Stimulated activated CD4-positive, alpha-beta T cell treated with anti-CD3 and anti-CD28 coated beads, Interleukin-15, amount 100 ng/mL, for 48 hours (primary cell): ENCODE data around the gene SDCCAG8.
A peak's percentile ranks its signal among the peaks of the same experiment; 100 is the strongest.

ENCODE experiments used
- DNase-seq, 2 donors: peaks; one replicate each; pipeline ENCODE4 v3.0.0-alpha.2; 2020; ENCODE audit warnings: low read depth in 2 of 2

The SDCCAG8 gene

DNA sequence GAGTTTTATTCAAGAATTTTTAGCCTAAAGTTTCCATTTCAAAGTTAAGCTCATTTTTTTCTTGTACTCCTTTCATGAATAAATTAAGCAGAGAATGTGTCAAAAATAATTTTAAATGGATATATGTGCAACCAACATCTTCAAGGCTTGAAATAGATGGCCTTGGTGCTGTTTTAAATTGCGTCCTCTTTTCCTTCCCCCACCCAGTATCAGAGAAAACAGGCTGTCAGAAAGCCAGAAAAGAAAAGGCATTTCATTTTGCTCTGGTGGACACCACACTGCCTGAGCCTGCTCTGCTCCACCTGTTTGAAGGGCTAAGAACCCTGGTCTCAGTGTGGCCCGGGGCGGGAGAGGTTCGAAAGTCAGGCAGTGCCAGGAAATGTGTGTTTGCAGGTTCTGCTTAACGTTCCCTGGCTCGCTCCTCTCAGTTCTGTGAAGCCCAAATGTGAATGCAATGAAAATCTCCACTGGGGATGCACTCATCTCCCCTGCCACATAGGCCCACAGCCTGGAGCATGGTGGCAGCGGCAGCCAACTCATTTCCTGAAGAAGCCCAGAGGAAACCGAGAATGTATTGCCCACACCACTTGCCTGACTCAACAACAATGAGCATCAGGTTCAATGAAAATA lies 134.4 kb downstream of the SDCCAG8 start:
- DNase-seq, result peak in 1 of 2 donors; percentile 20

DNA sequence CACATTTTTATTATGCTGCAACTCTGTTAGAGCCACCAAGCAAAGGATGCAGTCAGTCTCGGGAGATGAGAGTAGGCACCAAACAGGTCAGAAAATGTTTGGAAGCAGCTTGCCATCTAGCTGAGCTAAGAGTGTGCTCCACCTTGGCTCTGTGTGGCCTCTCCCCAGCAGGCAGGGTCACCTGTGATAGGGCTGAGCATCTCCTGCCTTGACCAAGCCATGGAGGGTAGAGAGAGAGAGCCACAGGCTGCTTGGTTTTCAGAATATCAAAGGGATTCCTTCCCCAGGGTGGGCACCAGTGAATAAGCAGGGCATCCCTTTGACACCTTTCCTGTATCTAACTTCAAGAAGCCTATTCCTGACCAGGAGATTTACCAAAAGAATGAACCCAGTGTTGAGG lies 135.5 kb downstream of the SDCCAG8 start:
- DNase-seq, result no peak

DNA sequence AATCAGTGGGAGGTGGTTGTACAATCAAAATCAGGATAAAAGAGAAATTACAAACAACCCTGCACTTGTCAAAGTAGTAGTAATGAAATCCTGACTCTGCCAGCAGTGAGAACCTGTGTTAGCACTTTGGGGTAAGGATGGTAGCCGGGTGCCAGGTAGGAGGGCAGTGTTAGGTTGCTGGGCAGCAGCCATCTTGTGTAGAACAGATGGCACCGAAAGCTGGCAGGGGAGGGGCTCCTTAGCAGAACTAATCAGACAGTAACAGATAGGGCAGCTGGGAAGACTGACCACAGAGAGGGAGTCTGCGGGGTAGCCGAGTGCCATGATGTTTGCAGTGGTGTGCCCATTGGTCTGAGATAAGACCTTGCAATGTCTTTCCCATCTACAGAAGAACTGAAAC lies 137.3 kb downstream of the SDCCAG8 start:
- DNase-seq, result no peak

- no peak for DNase-seq
These were observed 138.2 kb downstream of the SDCCAG8 start for GRCh38 chr1:243394066-243394465.

DNA sequence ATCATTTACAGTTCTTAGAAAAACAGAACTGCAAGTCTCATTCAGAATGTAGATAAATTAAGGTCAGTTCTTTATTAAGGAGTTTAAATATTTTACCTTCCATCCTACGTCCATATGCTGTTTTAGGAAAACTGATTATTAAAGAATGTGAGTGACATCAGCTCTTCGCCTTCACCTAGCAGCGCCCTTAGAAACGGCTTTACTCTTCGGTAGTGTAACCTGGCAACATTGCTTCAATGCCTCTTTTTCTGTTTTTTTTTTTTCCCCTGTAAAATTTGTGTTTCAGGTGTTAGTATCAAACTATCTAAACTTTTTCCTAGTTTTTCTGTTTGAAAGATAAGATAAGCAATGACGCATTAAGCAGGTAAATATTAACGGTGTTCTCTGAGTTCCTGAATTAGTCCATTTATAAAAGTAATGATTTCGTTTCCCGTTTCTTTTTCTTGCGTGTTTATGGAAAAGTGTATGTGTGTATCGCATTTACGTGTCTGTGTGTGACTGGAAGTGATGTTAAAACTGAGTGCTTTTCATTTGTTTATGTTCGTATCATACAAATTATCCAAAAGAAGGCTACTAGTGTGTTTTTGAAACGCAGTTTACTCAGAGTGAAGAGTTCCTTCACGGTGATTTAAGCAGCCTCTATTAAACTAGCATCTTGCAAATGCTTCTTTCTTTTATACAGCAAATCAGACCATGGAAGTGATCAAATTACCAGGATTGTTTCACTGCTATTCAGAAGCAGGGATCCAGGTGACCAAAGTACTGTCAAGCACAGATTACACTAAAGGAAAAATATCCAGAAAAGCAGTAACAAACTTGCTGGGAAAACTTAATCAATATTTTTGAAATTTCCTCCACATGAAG lies 139.0 kb downstream of the SDCCAG8 start:
- DNase-seq, result no peak

GRCh38 chr1:243396424-243396823 lies 140.6 kb downstream of the SDCCAG8 start:
- DNase-seq, result no peak

DNA sequence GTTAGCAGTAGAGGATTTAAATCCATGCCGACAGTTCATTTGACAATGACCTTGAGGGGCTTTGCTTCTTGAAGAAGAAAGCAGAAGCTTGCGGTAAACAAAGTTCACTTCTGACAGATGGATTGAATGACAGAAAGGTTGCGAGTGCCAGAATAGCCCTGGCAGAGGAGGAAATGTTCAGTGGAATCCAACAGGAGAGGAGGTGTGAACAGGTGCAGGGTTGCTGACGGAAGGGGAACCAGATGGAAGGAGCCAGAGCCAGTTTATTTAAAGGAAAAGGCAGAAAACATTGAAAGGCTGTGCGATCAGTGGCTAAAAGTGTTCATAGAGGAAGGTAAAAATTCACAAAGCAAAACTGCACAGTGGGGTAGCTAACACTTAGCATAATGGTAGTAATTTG lies 141.0 kb downstream of the SDCCAG8 start:
- no peak for DNase-seq

DNA sequence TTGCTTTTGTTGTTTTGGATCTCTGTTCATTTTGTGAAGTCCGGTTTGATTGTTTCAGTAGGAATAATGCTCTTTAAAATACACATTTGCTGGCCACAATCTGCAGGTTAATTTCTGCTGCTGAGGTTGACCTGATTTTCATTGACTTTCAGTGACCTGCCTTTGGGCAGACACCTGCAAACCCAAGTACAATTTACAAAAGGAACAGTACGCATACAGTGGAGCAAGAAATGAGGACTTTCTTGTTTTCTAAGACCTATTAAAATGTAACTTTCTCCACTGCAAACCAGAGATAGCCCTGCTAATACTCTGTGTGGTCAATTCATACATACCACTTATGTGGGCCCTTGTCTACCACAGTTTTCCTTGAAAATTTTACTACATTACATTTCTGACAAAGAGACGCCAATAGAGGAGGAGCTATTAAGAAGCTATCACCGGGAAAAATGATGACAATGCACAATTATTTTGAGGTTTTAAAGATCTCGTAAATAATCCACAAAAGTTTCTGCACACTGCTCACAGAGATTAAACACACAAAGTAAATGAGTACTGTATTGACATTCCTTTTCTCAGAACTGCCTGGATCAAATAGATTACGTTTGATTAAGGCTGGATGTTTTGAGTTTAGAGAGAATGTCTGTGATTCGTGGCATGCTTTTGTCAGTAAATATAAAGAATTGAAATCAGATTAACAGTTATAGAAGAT lies 141.9 kb downstream of the SDCCAG8 start:
- DNase-seq, result no peak

- DNase-seq, result no peak
These were observed 143.8 kb downstream of the SDCCAG8 start for GRCh38 chr1:243399561-243400155.

GRCh38 chr1:243402868-243403267 lies 147.0 kb downstream of the SDCCAG8 start:
- DNase-seq, result no peak

- DNase-seq, result no peak
These were observed 150.6 kb downstream of the SDCCAG8 start for GRCh38 chr1:243406424-243406823.

- DNase-seq, result no peak
These were observed 151.6 kb downstream of the SDCCAG8 start for GRCh38 chr1:243407284-243408018.

- no peak for DNase-seq
These were observed 152.6 kb downstream of the SDCCAG8 start for GRCh38 chr1:243408479-243408878.

DNA sequence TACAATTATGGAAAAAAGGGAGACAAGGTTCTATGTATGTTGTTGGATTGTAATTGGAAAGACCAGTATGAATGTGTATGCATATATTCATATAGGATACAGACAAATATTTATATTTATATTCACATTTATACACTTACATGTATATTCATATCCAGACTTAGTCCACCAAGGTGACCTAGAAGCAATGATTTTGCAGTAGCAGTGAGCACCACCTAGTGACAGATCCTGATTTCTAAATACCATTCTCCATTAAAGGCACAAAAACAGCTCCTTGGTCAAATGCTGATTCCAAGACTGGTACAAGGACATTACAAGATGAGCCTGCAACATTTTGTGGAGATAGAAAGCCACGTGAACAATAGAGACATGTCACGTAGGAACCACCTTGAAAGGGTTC lies 153.4 kb downstream of the SDCCAG8 start:
- no peak for DNase-seq

DNA sequence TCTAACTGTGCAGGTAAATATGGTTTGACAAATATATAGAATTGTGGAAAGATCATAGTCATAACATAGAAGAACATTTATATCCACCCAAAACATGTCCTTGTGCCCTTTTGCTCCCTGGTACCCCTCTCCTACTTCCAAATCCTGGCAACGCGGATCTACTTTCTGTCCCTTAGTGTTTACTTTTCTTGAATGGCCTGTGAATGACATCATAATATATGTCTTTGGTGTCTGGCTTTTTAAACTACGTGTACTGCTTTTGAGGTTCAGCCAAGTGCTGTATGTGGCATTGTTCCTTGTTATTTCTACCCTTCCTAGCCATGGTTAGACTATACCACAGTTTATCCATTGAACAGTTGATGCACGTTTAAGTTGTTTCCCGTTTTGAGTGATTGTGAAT lies 155.6 kb downstream of the SDCCAG8 start:
- no peak for DNase-seq

GRCh38 chr1:243413431-243414151 lies 157.8 kb downstream of the SDCCAG8 start:
- no peak for DNase-seq

DNA sequence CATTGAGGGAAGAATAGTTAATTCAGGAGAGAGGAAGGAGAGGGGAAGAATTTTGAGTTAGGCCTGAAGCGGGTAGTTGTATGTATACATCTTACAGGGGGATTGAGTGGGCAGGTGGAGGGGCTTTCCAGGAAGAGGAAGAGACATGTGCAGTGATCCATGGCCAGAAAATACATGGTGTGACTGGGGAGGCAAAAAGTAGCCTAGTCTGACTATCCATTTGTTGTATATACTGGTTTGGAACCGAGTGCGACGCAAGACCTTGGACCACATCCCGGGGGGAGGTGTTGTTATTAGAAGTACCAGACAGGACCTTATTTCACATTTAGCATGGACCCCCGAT lies 158.3 kb downstream of the SDCCAG8 start:
- DNase-seq, result no peak

- DNase-seq, result no peak
These were observed 160.0 kb downstream of the SDCCAG8 start for GRCh38 chr1:243415663-243416408.

DNA sequence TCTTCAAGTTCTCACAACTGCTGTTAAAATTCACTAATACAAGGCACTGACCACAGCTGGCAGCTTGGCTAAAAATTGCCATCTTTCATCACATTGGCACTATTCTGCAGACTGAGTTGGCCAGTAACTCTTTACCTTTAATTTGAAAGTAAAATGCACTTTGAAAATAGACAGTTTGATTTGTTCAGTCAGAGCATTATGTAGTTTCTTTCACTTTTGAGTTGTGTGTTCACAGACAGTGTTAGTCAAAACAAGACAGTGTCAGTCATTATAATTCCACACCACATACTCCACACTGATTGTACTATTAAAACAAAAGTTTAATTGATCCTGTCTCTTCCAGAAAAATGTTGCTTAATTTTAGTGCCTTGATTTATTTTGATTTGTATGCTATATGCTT lies 160.7 kb downstream of the SDCCAG8 start:
- DNase-seq, result no peak
